Measurements from ENCODE around the gene PA2G4. TPM values are rescaled to one million over a fixed set of nuclear protein-coding genes. Genes with fewer than 3 reads are reported as not detected.

The PA2G4 gene
- total and polyA plus RNA-seq, 10 of the 15 experiments (the other 5 are each of a cell fraction or from before 2014, with no cell fraction given): 148 to 514 (median 406) TPM

GRCh38 chr12:56119361-56119796 lies 15.0 kb downstream of the PA2G4 start:
- ATAC-seq (peak; percentile 11; the same call in 2 of the 3 replicates), FAIRE-seq (peak; percentile 80), DNase-seq (ENCODE audit: low read depth, low spot score) (no peak)
- Histone ChIP-seq H4K20me1 (ENCODE audit: control insufficient read depth, insufficient read depth) (no peaks in the 10 kb centered on the region), H3K27ac (ENCODE audit: control insufficient read depth, insufficient read depth) (peak overlapping the region; percentile 73; the same call in 1 of the 2 replicates), H3K4me2 (ENCODE audit: control insufficient read depth, insufficient read depth) (peak overlapping the region; percentile 99), H2AFZ (ENCODE audit: control insufficient read depth, low read depth, low read length) (peak overlapping the region; percentile 54), H3K79me2 (ENCODE audit: control insufficient read depth, insufficient read depth, low read length) (peaks cover 28% of the 10 kb centered on the region), H3K4me1 (ENCODE audit: control insufficient read depth, insufficient read depth, low read length) (peaks cover 15% of the 10 kb centered on the region), H3K4me3 (peak overlapping the region; percentile 78), H3K9ac (ENCODE audit: control insufficient read depth, insufficient read depth, low read length) (peak overlapping the region; percentile 80), H3K36me3 (ENCODE audit: control insufficient read depth in 2 of 2, insufficient read depth in 2 of 2, low read length in 1 of 2) (0 out of 4 replicates have a peak, but pooled peaks cover 0 to 3% of the 10 kb centered on the region in 2 experiments), H3K9me3 (replicated peaks; ENCODE audit: control insufficient read depth, insufficient read depth, low read length) (no peaks in the 10 kb centered on the region), H3K27me3 (replicated peaks in 1 of 2; ENCODE audit: control insufficient read depth in 2 of 2, insufficient read depth in 2 of 2, low read length in 1 of 2) (no peaks in the 10 kb centered on the region)
- ChIA-PET RAD21 (ENCODE audit: unreplicated experiment) (interaction anchor here (0.7 to 3.9 kb wide), 12 partner anchors 9 to 381 kb away, joined by 3 to 57 read pairs (median 8); partner anchors contain the start of genes ESYT1, MYL6B, PA2G4 and RNF41), SMC1A (ENCODE audit: uncharacterized antibody, unreplicated experiment) (interaction anchor here (0.6 to 4.5 kb wide), 14 partner anchors 9 to 1133 kb away, joined by 3 to 50 read pairs (median 5); partner anchors contain the start of genes ESYT1, MYL6B, PA2G4 and RNF41), CTCF (interaction anchor here (0.7 to 4.5 kb wide), 28 partner anchors 8 to 450 kb away, joined by 3 to 121 read pairs (median 4); partner anchors contain the start of genes ANKRD52, ESYT1, MYL6 and MYL6B), POLR2A (interaction anchor here (0.5 to 5.5 kb wide), 10 partner anchors 8 to 123 kb away, joined by 3 to 95 read pairs (median 4); partner anchors contain the start of genes ESYT1, PA2G4, RNF41 and SMARCC2)
- intact Hi-C loops (cut with micrococcal nuclease; ENCODE audit: unreplicated experiment) (loop anchor here (1.0 to 5.0 kb wide), 11 partner anchors 33 to 568 kb away; partner anchors contain the start of genes ANKRD52, CNPY2, DNAJC14 and MYL6B), in situ Hi-C loops (cut with MboI) (no loop called here)
- BruUV-seq (replicated peaks): no TSS peak
- 2% methylated on average over 2 of the region's 2 CpGs for WGBS (ENCODE audit: insufficient coverage, insufficient replicate concordance, low lambda C conversion rate, missing lambda C conversion rate)
- TF ChIP-seq CEBPZ (IDR thresholded peaks at IDR 0.05; ENCODE audit: low read depth, low read length) (no peak), SRF (IDR thresholded peaks at IDR 0.05; ENCODE audit: low read depth in 2 of 2, low read length in 2 of 2) (no peak), FOXM1 (IDR thresholded peaks at IDR 0.05; ENCODE audit: low read depth, low read length) (no peak), RELA (IDR thresholded peaks at IDR 0.05; ENCODE audit: borderline replicate concordance, partially characterized antibody) (no peak), MTA2 (IDR thresholded peaks at IDR 0.05; ENCODE audit: low read depth) (no peak), IRF5 (IDR thresholded peaks at IDR 0.05; ENCODE audit: borderline replicate concordance) (no peak), CBFB (IDR thresholded peaks at IDR 0.05; ENCODE audit: low read depth) (no peak), NBN (IDR thresholded peaks at IDR 0.05) (no peak), KDM1A (IDR thresholded peaks at IDR 0.05; ENCODE audit: borderline replicate concordance) (no peak), ZBED1 (IDR thresholded peaks at IDR 0.05; ENCODE audit: borderline replicate concordance) (no peak), CREB1 (IDR thresholded peaks at IDR 0.05; ENCODE audit: low read depth) (no peak), POLR2AphosphoS5 (IDR thresholded peaks at IDR 0.05; ENCODE audit: low read length) (no peak), SREBF1 (IDR thresholded peaks at IDR 0.05; ENCODE audit: low read length) (no peak), ZBTB4 (CRISPR knock-in tag; IDR thresholded peaks at IDR 0.05) (no peak)
